Measurements from ENCODE around the gene GIT1.

Gene GIT1

GRCh38 chr17:29572691-29573557 lies 16.5 kb downstream of the GIT1 start:
- in situ Hi-C loops (cut with HindIII; ENCODE audit: low pct_ligation_motif_present, low pct_unique_long_range_greater_than_20kb, low sequenced_read_pairs) = no loop called here
- no peak for DNase-seq

GRCh38 chr17:29571883-29572681 lies 17.4 kb downstream of the GIT1 start:
- in situ Hi-C loops (cut with HindIII; ENCODE audit: low pct_ligation_motif_present, low pct_unique_long_range_greater_than_20kb, low sequenced_read_pairs) = no loop called here
- no peak for DNase-seq

- no peak for DNase-seq
- in situ Hi-C loops (cut with HindIII; ENCODE audit: low pct_ligation_motif_present, low pct_unique_long_range_greater_than_20kb, low sequenced_read_pairs) = no loop called here
Measured at GRCh38 chr17:29571486-29571882, 18.0 kb downstream of the GIT1 start.

GRCh38 chr17:29570521-29570920 lies 18.9 kb downstream of the GIT1 start:
- in situ Hi-C loops (cut with HindIII; ENCODE audit: low pct_ligation_motif_present, low pct_unique_long_range_greater_than_20kb, low sequenced_read_pairs) = no loop called here
- no peak for DNase-seq

GRCh38 chr17:29569245-29569950 lies 20.1 kb downstream of the GIT1 start:
- in situ Hi-C loops (cut with HindIII; ENCODE audit: low pct_ligation_motif_present, low pct_unique_long_range_greater_than_20kb, low sequenced_read_pairs) = no loop called here
- DNase-seq = no peak

- peak; percentile 89 for DNase-seq
- in situ Hi-C loops (cut with HindIII; ENCODE audit: low pct_ligation_motif_present, low pct_unique_long_range_greater_than_20kb, low sequenced_read_pairs) = no loop called here
Measured at GRCh38 chr17:29568331-29569244, 20.9 kb downstream of the GIT1 start, which contains the start of gene TP53I13. Gene TP53I13, plus strand, starts transcription at chr17:29568701. Its CDS starts 58 bp downstream, at chr17:29568759.

GRCh38 chr17:29567554-29568330 lies 21.7 kb downstream of the GIT1 start:
- peak; percentile 69 for DNase-seq
- in situ Hi-C loops (cut with HindIII; ENCODE audit: low pct_ligation_motif_present, low pct_unique_long_range_greater_than_20kb, low sequenced_read_pairs) = no loop called here

- DNase-seq = peak; percentile 48
- in situ Hi-C loops (cut with HindIII; ENCODE audit: low pct_ligation_motif_present, low pct_unique_long_range_greater_than_20kb, low sequenced_read_pairs) = no loop called here
Measured at GRCh38 chr17:29567304-29567553, 22.2 kb downstream of the GIT1 start.

- in situ Hi-C loops (cut with HindIII; ENCODE audit: low pct_ligation_motif_present, low pct_unique_long_range_greater_than_20kb, low sequenced_read_pairs) = no loop called here
- peak; percentile 88 for DNase-seq
Measured at GRCh38 chr17:29566473-29567303, 22.8 kb downstream of the GIT1 start, which contains the start of gene ABHD15. Gene ABHD15, minus strand, starts transcription at chr17:29567037. Its CDS starts 71 bp downstream, at chr17:29566966.

GRCh38 chr17:29565643-29566472 lies 23.6 kb downstream of the GIT1 start:
- in situ Hi-C loops (cut with HindIII; ENCODE audit: low pct_ligation_motif_present, low pct_unique_long_range_greater_than_20kb, low sequenced_read_pairs) = no loop called here
- no peak for DNase-seq

- in situ Hi-C loops (cut with HindIII; ENCODE audit: low pct_ligation_motif_present, low pct_unique_long_range_greater_than_20kb, low sequenced_read_pairs) = no loop called here
- DNase-seq = no peak
Measured at GRCh38 chr17:29563816-29564215, 25.6 kb downstream of the GIT1 start.

GRCh38 chr17:29562615-29563014 lies 26.8 kb downstream of the GIT1 start:
- in situ Hi-C loops (cut with HindIII; ENCODE audit: low pct_ligation_motif_present, low pct_unique_long_range_greater_than_20kb, low sequenced_read_pairs) = no loop called here
- DNase-seq = no peak

GRCh38 chr17:29561554-29562517 lies 27.6 kb downstream of the GIT1 start:
- no peak for DNase-seq
- in situ Hi-C loops (cut with HindIII; ENCODE audit: low pct_ligation_motif_present, low pct_unique_long_range_greater_than_20kb, low sequenced_read_pairs) = no loop called here

GRCh38 chr17:29560316-29560715 lies 29.1 kb downstream of the GIT1 start:
- in situ Hi-C loops (cut with HindIII; ENCODE audit: low pct_ligation_motif_present, low pct_unique_long_range_greater_than_20kb, low sequenced_read_pairs) = no loop called here

GRCh38 chr17:29559640-29560039 lies 29.8 kb downstream of the GIT1 start:
- in situ Hi-C loops (cut with HindIII; ENCODE audit: low pct_ligation_motif_present, low pct_unique_long_range_greater_than_20kb, low sequenced_read_pairs) = no loop called here
- no peak for DNase-seq

More at GRCh38 chr17:29560316-29560715, 29.1 kb downstream of the GIT1 start:
- DNase-seq = no peak
